ENCODE data around the gene LIG1.

LIG1 gene

GRCh38 chr19:48182434-48182833 lies 12.3 kb upstream of the LIG1 start:
- no peak for DNase-seq (ENCODE audit: extremely low read depth in 1 of 2, low read depth in 1 of 2)

- no peak for DNase-seq (ENCODE audit: extremely low read depth in 1 of 2, low read depth in 1 of 2)
These were observed 11.4 kb upstream of the LIG1 start for GRCh38 chr19:48181505-48181904.

- no peak for DNase-seq (ENCODE audit: extremely low read depth in 1 of 2, low read depth in 1 of 2)
These were observed 6.1 kb upstream of the LIG1 start for GRCh38 chr19:48176226-48176625.

- no peak for DNase-seq (ENCODE audit: extremely low read depth in 1 of 2, low read depth in 1 of 2)
These were observed 5.4 kb upstream of the LIG1 start for GRCh38 chr19:48175578-48175977.

GRCh38 chr19:48174445-48175030 lies 4.4 kb upstream of the LIG1 start:
- DNase-seq (ENCODE audit: extremely low read depth in 1 of 2, low read depth in 1 of 2), result no peak

- no peak for DNase-seq (ENCODE audit: extremely low read depth in 1 of 2, low read depth in 1 of 2)
These were observed 1.6 kb upstream of the LIG1 start for GRCh38 chr19:48171710-48172109.

- DNase-seq (ENCODE audit: extremely low read depth in 1 of 2, low read depth in 1 of 2), result no peak
These were observed 738 bp upstream of the LIG1 start for GRCh38 chr19:48170817-48171347.

GRCh38 chr19:48169578-48169938 lies 586 bp downstream of the LIG1 start:
- peak; percentile 80 to 94 for DNase-seq (ENCODE audit: extremely low read depth in 1 of 2, low read depth in 1 of 2)

GRCh38 chr19:48168689-48169088 lies 1.5 kb downstream of the LIG1 start:
- no peak for DNase-seq (ENCODE audit: extremely low read depth in 1 of 2, low read depth in 1 of 2)

GRCh38 chr19:48158210-48158790 lies 11.8 kb downstream of the LIG1 start:
- DNase-seq (ENCODE audit: extremely low read depth in 1 of 2, low read depth in 1 of 2), result no peak

- no peak for DNase-seq (ENCODE audit: extremely low read depth in 1 of 2, low read depth in 1 of 2)
These were observed 16.1 kb downstream of the LIG1 start for GRCh38 chr19:48154003-48154402.

GRCh38 chr19:48152551-48152950 lies 17.6 kb downstream of the LIG1 start:
- peak; percentile 12 to 54 for DNase-seq (ENCODE audit: extremely low read depth in 1 of 2, low read depth in 1 of 2)

GRCh38 chr19:48149430-48149829 lies 20.7 kb downstream of the LIG1 start:
- no peak for DNase-seq (ENCODE audit: extremely low read depth in 1 of 2, low read depth in 1 of 2)

GRCh38 chr19:48148576-48148975 lies 21.6 kb downstream of the LIG1 start:
- no peak for DNase-seq (ENCODE audit: extremely low read depth in 1 of 2, low read depth in 1 of 2)

- DNase-seq (ENCODE audit: extremely low read depth in 1 of 2, low read depth in 1 of 2), result no peak
These were observed 22.5 kb downstream of the LIG1 start for GRCh38 chr19:48147597-48148175.

- no peak for DNase-seq (ENCODE audit: extremely low read depth in 1 of 2, low read depth in 1 of 2)
These were observed 31.1 kb downstream of the LIG1 start for GRCh38 chr19:48139053-48139452.

GRCh38 chr19:48137411-48137810 lies 32.7 kb downstream of the LIG1 start:
- DNase-seq (ENCODE audit: extremely low read depth in 1 of 2, low read depth in 1 of 2), result no peak

GRCh38 chr19:48136547-48136946 lies 33.6 kb downstream of the LIG1 start:
- DNase-seq (ENCODE audit: extremely low read depth in 1 of 2, low read depth in 1 of 2), result no peak

GRCh38 chr19:48135411-48135810 lies 34.7 kb downstream of the LIG1 start:
- DNase-seq (ENCODE audit: extremely low read depth in 1 of 2, low read depth in 1 of 2), result no peak

- DNase-seq (ENCODE audit: extremely low read depth in 1 of 2, low read depth in 1 of 2), result no peak
These were observed 37.0 kb downstream of the LIG1 start for GRCh38 chr19:48133094-48133493.

- no peak for DNase-seq (ENCODE audit: extremely low read depth in 1 of 2, low read depth in 1 of 2)
These were observed 42.6 kb downstream of the LIG1 start for GRCh38 chr19:48127561-48127960.

- DNase-seq (ENCODE audit: extremely low read depth in 1 of 2, low read depth in 1 of 2), result no peak
These were observed 46.1 kb downstream of the LIG1 start for GRCh38 chr19:48123907-48124651.
